Measurements from ENCODE around the gene FGA. TPM values are rescaled to one million over a fixed set of nuclear protein-coding genes. Genes with fewer than 3 reads are reported as not detected.

The FGA gene
- polyA plus RNA-seq, 1 experiment = not detected

DNA sequence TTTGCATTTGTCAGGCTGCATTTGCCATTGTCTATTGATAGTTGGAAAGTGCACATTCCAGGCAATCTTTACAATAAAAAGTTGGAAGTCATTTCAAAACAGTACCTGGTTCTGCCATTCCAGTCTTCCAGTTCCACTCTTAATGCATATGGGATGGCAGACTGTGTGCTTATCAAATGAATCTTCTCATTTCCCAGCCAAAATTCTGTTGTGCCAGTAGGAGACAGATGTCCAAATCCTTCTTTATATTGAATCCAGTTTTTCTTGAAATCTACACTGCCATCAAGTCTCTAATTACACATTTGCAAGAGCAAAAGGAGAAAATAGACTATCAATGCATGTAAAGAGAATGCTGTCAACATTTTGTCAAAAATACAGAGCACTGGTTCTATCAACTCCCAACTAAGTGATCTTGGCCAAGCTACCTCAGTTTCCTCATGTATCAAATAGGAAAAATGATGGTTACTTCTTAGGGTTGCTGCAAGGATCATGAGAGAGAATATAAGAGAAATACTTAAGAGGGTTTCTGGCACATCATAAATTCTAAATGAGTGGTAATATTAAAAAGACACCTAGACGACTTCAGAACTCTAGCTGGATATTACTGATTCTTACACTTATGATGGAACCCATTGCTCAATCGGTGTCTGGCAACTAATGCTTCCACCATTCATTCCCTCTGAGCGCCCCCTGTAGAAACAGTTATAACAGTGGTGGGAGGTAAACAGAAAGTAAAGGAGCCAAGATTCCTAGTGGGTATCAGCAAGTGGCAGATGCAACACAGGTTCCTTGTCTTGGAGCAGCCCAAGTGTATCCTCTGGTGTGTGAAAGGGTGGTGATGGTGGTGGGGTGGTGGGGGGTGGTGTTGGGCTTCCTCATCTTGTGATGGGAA is 18.1 kb upstream of the FGA start:
- no peak for DNase-seq (ENCODE audit: low read depth)
- TF ChIP-seq, protein P1, sequence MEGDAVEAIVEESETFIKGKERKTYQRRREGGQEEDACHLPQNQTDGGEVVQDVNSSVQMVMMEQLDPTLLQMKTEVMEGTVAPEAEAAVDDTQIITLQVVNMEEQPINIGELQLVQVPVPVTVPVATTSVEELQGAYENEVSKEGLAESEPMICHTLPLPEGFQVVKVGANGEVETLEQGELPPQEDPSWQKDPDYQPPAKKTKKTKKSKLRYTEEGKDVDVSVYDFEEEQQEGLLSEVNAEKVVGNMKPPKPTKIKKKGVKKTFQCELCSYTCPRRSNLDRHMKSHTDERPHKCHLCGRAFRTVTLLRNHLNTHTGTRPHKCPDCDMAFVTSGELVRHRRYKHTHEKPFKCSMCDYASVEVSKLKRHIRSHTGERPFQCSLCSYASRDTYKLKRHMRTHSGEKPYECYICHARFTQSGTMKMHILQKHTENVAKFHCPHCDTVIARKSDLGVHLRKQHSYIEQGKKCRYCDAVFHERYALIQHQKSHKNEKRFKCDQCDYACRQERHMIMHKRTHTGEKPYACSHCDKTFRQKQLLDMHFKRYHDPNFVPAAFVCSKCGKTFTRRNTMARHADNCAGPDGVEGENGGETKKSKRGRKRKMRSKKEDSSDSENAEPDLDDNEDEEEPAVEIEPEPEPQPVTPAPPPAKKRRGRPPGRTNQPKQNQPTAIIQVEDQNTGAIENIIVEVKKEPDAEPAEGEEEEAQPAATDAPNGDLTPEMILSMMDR (IDR thresholded peaks at IDR 0.05; ENCODE audit: insufficient read depth, low read depth, low read length) = no peak
- Histone ChIP-seq H3K4me3 (ENCODE audit: low read depth, low read length) (no peak overlapping the region), H3K36me3 (ENCODE audit: control insufficient read depth, insufficient read depth, low read length) (no peaks in the 10 kb centered on the region), H3K27me3 (ENCODE audit: control insufficient read depth, insufficient read depth, low read length) (no peaks in the 10 kb centered on the region)
- CTCF ChIA-PET = interaction anchor here (1.1 kb wide), 1 partner anchor 10 kb away, joined by 6 read pairs; no protein-coding TSS in a partner anchor
- POLR2A ChIA-PET = no interaction called here

DNA sequence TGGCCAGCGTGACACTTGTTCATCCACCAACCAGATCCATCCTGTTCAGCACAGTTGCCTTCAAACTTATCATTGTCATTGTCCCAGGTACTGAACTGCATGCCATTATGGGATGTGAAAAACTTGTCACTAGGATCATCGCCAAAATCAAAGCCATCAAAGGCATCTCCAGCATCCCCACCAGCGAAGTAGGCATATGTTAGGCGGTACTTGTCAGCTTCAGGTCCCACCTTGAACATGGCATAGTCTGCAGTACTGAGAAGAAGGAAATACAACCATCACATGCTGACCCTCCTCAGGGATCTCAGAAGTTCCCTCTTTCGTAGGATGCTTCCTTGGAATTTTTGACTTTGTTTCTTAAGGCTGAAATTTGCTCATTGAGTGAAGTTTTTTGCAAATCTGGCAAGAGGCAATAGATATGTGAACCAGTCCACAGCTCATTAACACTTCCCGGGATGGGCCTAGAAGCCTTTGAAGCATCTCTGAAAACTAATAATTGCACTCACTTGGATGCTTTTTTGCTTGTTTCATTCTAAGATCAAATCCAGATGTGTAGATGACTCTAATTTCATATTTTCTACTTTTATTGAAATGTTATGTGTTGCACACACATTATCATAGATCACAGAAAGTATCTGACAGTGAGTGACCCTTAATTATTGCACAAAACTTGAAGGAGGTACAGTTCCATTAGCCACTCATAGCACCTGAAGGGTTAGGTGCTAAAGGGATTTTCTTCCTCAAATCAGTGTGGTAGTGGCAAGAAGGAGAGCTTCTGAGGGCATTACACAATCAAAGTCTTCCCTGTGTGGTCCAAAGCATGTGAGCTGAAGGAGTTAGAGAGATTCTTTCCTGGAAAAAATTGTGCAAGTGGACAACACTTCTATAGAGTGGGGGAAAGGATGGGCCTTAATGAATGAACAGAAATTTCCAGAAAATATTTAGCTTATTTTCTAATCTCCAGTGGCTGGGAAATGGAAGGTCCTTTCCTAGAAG is 16.5 kb upstream of the FGA start:
- no peak overlapping the region for H3K4me3 ChIP-seq (ENCODE audit: low read depth, low read length)
- ChIA-PET CTCF (no interaction called here), POLR2A (no interaction called here)
- TF ChIP-seq, protein P1 (IDR thresholded peaks at IDR 0.05; ENCODE audit: insufficient read depth, low read depth, low read length) = no peak
- no peaks in the 10 kb centered on the region for H3K36me3 ChIP-seq (ENCODE audit: control insufficient read depth, insufficient read depth, low read length)
- H3K27me3 ChIP-seq (ENCODE audit: control insufficient read depth, insufficient read depth, low read length) = no peaks in the 10 kb centered on the region
- DNase-seq (ENCODE audit: low read depth) = no peak

GRCh38 chr4:154604696-154605200 is 14.2 kb upstream of the FGA start:
- 0 out of 2 replicates have a peak, but pooled peaks cover 1% of the 10 kb centered on the region for H3K27me3 ChIP-seq (ENCODE audit: control insufficient read depth, insufficient read depth, low read length)
- TF ChIP-seq, protein P1 (IDR thresholded peaks at IDR 0.05; ENCODE audit: insufficient read depth, low read depth, low read length) = no peak
- ChIA-PET POLR2A (no interaction called here), CTCF (no interaction called here)
- H3K36me3 ChIP-seq (ENCODE audit: control insufficient read depth, insufficient read depth, low read length) = no peaks in the 10 kb centered on the region
- DNase-seq (ENCODE audit: low read depth) = no peak
- no peak overlapping the region for H3K4me3 ChIP-seq (ENCODE audit: low read depth, low read length)

- TF ChIP-seq, protein P1 (IDR thresholded peaks at IDR 0.05; ENCODE audit: insufficient read depth, low read depth, low read length) = no peak
- CTCF ChIA-PET = interaction anchor here (0.6 to 0.8 kb wide), 3 partner anchors 15 to 51 kb away, joined by 3 to 4 read pairs (median 3); no protein-coding TSS in a partner anchor
- POLR2A ChIA-PET = no interaction called here
- DNase-seq (ENCODE audit: low read depth) = no peak
- 0 out of 2 replicates have a peak, but pooled peaks cover 1% of the 10 kb centered on the region for H3K27me3 ChIP-seq (ENCODE audit: control insufficient read depth, insufficient read depth, low read length)
- no peaks in the 10 kb centered on the region for H3K36me3 ChIP-seq (ENCODE audit: control insufficient read depth, insufficient read depth, low read length)
- H3K4me3 ChIP-seq (ENCODE audit: low read depth, low read length) = no peak overlapping the region
These were observed 12.7 kb upstream of the FGA start for GRCh38 chr4:154603033-154603943.
